Smooth muscle cell (in vitro differentiated cells): Measurements from ENCODE around the gene HIRIP3. TPM values are rescaled to one million over a fixed set of nuclear protein-coding genes. Genes with fewer than 3 reads are reported as not detected.
A peak's percentile ranks its signal among the peaks of the same experiment; 100 is the strongest.

Experiments used
- DNase-seq: peaks from one replicate; lab custom pipeline; 2025; ENCODE audit not compliant: unreplicated experiment; lab: John Stamatoyannopoulos, UW
- H2AFZ ChIP-seq: fragments of 200-600 bp; sonication (generic); 2 replicates; pipeline ENCODE4 v1.6.0; 2016; ENCODE audit warnings: antibody characterized with exemption, low read depth, mild to moderate bottlenecking
- H3F3A ChIP-seq: fragments of 200-600 bp; sonication (generic); 2 replicates; pipeline ENCODE4 v1.6.0; 2017; ENCODE audit warnings: antibody characterized with exemption, low read depth
- H3K27ac ChIP-seq: fragments of 200-600 bp; sonication (generic); 2 replicates; pipeline ENCODE4 v1.5.1; 2016; ENCODE audit warnings: low read depth, mild to moderate bottlenecking
- H3K27me3 ChIP-seq: fragments of 200-600 bp; sonication (generic); 2 replicates; pipeline ENCODE4 v1.6.1; 2016; ENCODE audit warnings: low read depth, mild to moderate bottlenecking
- H3K36me3 ChIP-seq: fragments of 200-600 bp; sonication (generic); 2 replicates; pipeline ENCODE4 v1.5.1; 2016; ENCODE audit warnings: low read depth
- H3K4me1 ChIP-seq: fragments of 200-600 bp; sonication (generic); 2 replicates; pipeline ENCODE4 v1.5.1; 2016; ENCODE audit warnings: low read depth
- H3K4me2 ChIP-seq: fragments of 200-600 bp; sonication (generic); 2 replicates; pipeline ENCODE4 v1.6.0; 2016; ENCODE audit warnings: mild to moderate bottlenecking
- H3K4me3 ChIP-seq: fragments of 200-600 bp; sonication (generic); 2 replicates; pipeline ENCODE4 v1.5.1; 2016; ENCODE audit warnings: mild to moderate bottlenecking
- H3K79me2 ChIP-seq: fragments of 200-600 bp; sonication (generic); 2 replicates; pipeline ENCODE4 v1.6.0; 2016; ENCODE audit warnings: low read depth, mild to moderate bottlenecking
- H3K9ac ChIP-seq: fragments of 200-600 bp; sonication (generic); 2 replicates; pipeline ENCODE4 v1.6.0; 2016; ENCODE audit warnings: low read depth
- H3K9me3 ChIP-seq: fragments of 200-600 bp; sonication (generic); replicated peaks from 2 replicates; pipeline ENCODE4 v1.5.1; 2016; ENCODE audit warnings: low read depth
- H4K20me1 ChIP-seq: fragments of 200-600 bp; sonication (generic); 2 replicates; pipeline ENCODE4 v1.6.0; 2016; ENCODE audit warnings: low read depth
- WGBS: methylation state at CpG from one replicate; pipeline ENCODE4 v1.1.7; 2016; ENCODE audit warnings: low lambda C conversion rate; 5-methylcytosine and 5-hydroxymethylcytosine counted together
- polyA plus RNA-seq: library from polyadenylated mRNA; unstranded; fragments of >200 nt; fragmentation: Nextera tagmentation; extraction: Ambion mirVana; gene quantifications from 2 replicates; pipeline ENCODE4 v1.2.1, GENCODE V29; 2016
- total RNA-seq: library from RNA; depleted of rRNA; stranded (reverse); fragments of >200 nt; gene quantifications from 2 replicates; pipeline ENCODE4 v1.2.3, GENCODE V29; 2014
- TF ChIP-seq, protein P1 (sequence below): fragments of 200-600 bp; sonication (generic); IDR thresholded peaks from 2 replicates; pipeline ENCODE4 v1.5.1; 2017; ENCODE audit warnings: borderline replicate concordance, mild to moderate bottlenecking, antibody characterized with exemption; ENCODE audit not compliant: insufficient read depth, poor library complexity, severe bottlenecking

HIRIP3 gene
- total and polyA plus RNA-seq, 2 experiments from 2014 or later = 11.3 to 13.9 TPM

DNA sequence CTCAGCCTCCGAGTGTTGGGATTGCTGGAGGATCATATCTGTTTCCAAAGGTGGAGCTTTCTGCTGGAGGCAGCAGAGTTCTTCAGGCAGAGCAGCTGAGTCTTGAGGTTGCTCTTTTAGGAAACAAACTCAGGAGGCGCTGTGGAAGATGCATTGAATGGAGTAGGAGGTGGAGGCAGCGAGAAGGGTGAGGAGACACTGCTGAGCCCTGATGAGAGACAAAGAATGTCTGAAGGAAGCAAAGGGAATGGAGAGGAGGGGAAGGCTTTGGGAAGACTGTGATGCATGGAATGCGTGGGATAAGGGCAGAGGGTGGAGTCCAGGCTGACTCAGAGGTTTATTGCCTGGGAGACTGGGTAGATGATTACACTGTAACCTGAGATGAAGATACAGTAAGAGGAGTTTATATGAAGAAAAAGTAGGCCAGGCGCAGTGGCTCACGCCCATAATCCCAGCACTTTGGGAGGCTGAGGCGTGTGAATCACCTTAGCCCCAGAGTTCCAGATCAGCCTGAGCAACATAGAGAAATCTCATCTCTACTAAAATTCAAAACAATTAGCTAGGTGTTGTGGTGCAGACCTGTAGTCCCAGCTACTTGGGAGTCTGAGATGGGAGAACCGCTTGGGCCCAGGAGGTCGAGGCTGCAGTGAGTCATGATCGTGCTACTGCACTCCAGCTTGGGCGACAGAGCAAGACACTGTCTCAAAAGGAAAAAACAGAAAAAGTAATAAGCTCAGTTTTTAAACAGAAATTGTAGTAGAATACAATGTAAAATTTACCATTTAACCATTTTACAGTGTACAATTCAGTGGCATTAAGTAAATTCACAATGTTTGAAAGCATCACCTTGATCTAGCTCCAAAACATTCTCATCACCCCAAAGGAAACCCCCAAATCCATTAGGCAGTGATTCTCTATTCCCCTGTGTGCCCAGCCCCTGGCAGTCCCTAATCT is 51.3 kb downstream of the HIRIP3 start:
- Histone ChIP-seq H3K36me3 (no peaks in the 10 kb centered on the region), H3K27ac (peak overlapping the region; percentile 95), H2AFZ (peak overlapping the region; percentile 28), H3K4me1 (peaks cover 10% of the 10 kb centered on the region), H3K79me2 (no peaks in the 10 kb centered on the region), H3K27me3 (no peaks in the 10 kb centered on the region), H3K4me2 (peak overlapping the region; percentile 77), H3K4me3 (no peak overlapping the region), H4K20me1 (no peaks in the 10 kb centered on the region), H3K9ac (peak overlapping the region; percentile 71), H3K9me3 (no peaks in the 10 kb centered on the region), H3F3A (peaks cover 17% of the 10 kb centered on the region)
- peak; percentile 20 for DNase-seq
- WGBS = 4% methylated on average over 11 of the region's 11 CpGs
- TF ChIP-seq, protein P1, sequence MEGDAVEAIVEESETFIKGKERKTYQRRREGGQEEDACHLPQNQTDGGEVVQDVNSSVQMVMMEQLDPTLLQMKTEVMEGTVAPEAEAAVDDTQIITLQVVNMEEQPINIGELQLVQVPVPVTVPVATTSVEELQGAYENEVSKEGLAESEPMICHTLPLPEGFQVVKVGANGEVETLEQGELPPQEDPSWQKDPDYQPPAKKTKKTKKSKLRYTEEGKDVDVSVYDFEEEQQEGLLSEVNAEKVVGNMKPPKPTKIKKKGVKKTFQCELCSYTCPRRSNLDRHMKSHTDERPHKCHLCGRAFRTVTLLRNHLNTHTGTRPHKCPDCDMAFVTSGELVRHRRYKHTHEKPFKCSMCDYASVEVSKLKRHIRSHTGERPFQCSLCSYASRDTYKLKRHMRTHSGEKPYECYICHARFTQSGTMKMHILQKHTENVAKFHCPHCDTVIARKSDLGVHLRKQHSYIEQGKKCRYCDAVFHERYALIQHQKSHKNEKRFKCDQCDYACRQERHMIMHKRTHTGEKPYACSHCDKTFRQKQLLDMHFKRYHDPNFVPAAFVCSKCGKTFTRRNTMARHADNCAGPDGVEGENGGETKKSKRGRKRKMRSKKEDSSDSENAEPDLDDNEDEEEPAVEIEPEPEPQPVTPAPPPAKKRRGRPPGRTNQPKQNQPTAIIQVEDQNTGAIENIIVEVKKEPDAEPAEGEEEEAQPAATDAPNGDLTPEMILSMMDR = peak; percentile 40

Other genes starting within 250 kb of the HIRIP3 start
- not detected in 2 replicates for gene C16orf54, start 249.6 kb downstream of the HIRIP3 start, total RNA-seq
- not detected in 2 replicates for gene C16orf54, start 249.6 kb downstream of the HIRIP3 start, polyA plus RNA-seq
- not detected in 2 replicates for gene ZG16, start 217.4 kb downstream of the HIRIP3 start, total RNA-seq
- gene ZG16, start 217.4 kb downstream of the HIRIP3 start, polyA plus RNA-seq = not detected in 2 replicates
- gene KIF22, start 204.9 kb downstream of the HIRIP3 start, total RNA-seq = 16.0 and 19.8 TPM in 2 replicates
- 33.5 and 35.7 TPM in 2 replicates for gene KIF22, start 204.9 kb downstream of the HIRIP3 start, polyA plus RNA-seq
- 77.2 and 104 TPM in 2 replicates for gene MAZ, start 189.1 kb downstream of the HIRIP3 start, total RNA-seq
- 215 and 229 TPM in 2 replicates for gene MAZ, start 189.1 kb downstream of the HIRIP3 start, polyA plus RNA-seq
- gene PRRT2, start 183.4 kb downstream of the HIRIP3 start, total RNA-seq = 12.2 and 25.9 TPM in 2 replicates
- gene PRRT2, start 183.4 kb downstream of the HIRIP3 start, polyA plus RNA-seq = 12.2 and 20.1 TPM in 2 replicates
- gene PAGR1, start 179.5 kb downstream of the HIRIP3 start, total RNA-seq = 15.6 and 21.1 TPM in 2 replicates
- 34.5 and 44.8 TPM in 2 replicates for gene PAGR1, start 179.5 kb downstream of the HIRIP3 start, polyA plus RNA-seq
- gene MVP, start 175.2 kb downstream of the HIRIP3 start, total RNA-seq = 47.5 and 57.4 TPM in 2 replicates
- 110 and 123 TPM in 2 replicates for gene MVP, start 175.2 kb downstream of the HIRIP3 start, polyA plus RNA-seq
- 61.4 and 63.2 TPM in 2 replicates for gene CDIPT, start 132.4 kb downstream of the HIRIP3 start, total RNA-seq
- gene CDIPT, start 132.4 kb downstream of the HIRIP3 start, polyA plus RNA-seq = 90.7 and 118 TPM in 2 replicates
- 23.8 and 178 TPM in 2 replicates for gene SEZ6L2, start 96.1 kb downstream of the HIRIP3 start, total RNA-seq
- 37.5 and 46.1 TPM in 2 replicates for gene SEZ6L2, start 96.1 kb downstream of the HIRIP3 start, polyA plus RNA-seq
- gene ASPHD1, start 95.1 kb downstream of the HIRIP3 start, total RNA-seq = 4.1 and 7.1 TPM in 2 replicates
- gene ASPHD1, start 95.1 kb downstream of the HIRIP3 start, polyA plus RNA-seq = 26.1 and 28.8 TPM in 2 replicates
- 8.0 and 16.3 TPM in 2 replicates for gene KCTD13, start 69.4 kb downstream of the HIRIP3 start, total RNA-seq
- 23.6 and 30.5 TPM in 2 replicates for gene KCTD13, start 69.4 kb downstream of the HIRIP3 start, polyA plus RNA-seq
- gene TMEM219, start 33.5 kb downstream of the HIRIP3 start, total RNA-seq = 99.2 and 107 TPM in 2 replicates
- 176 and 186 TPM in 2 replicates for gene TMEM219, start 33.5 kb downstream of the HIRIP3 start, polyA plus RNA-seq
- gene TAOK2, start 21.7 kb downstream of the HIRIP3 start, total RNA-seq = 26.2 and 26.8 TPM in 2 replicates
- gene TAOK2, start 21.7 kb downstream of the HIRIP3 start, polyA plus RNA-seq = 26.0 TPM in 2 replicates
- gene INO80E, start 624 bp upstream of the HIRIP3 start, total RNA-seq = 92.2 and 181 TPM in 2 replicates
- gene INO80E, start 624 bp upstream of the HIRIP3 start, polyA plus RNA-seq = 17.7 and 19.3 TPM in 2 replicates
- gene DOC2A, start 15.4 kb upstream of the HIRIP3 start, total RNA-seq = 0.09 TPM in 1 of 2 replicates, not detected in the other
- not detected in 2 replicates for gene DOC2A, start 15.4 kb upstream of the HIRIP3 start, polyA plus RNA-seq
- not detected in 2 replicates for gene C16orf92, start 27.6 kb upstream of the HIRIP3 start, total RNA-seq
- not detected in 2 replicates for gene C16orf92, start 27.6 kb upstream of the HIRIP3 start, polyA plus RNA-seq
- 0.45 TPM in 1 of 2 replicates, not detected in the other for gene TLCD3B, start 35.7 kb upstream of the HIRIP3 start, total RNA-seq
- 0.48 and 1.3 TPM in 2 replicates for gene TLCD3B, start 35.7 kb upstream of the HIRIP3 start, polyA plus RNA-seq
- 1,112 and 1,146 TPM in 2 replicates for gene ALDOA, start 70.1 kb upstream of the HIRIP3 start, total RNA-seq
- 2,844 and 2,856 TPM in 2 replicates for gene ALDOA, start 70.1 kb upstream of the HIRIP3 start, polyA plus RNA-seq
- 90.2 and 111 TPM in 2 replicates for gene PPP4C, start 80.4 kb upstream of the HIRIP3 start, total RNA-seq
- 208 and 224 TPM in 2 replicates for gene PPP4C, start 80.4 kb upstream of the HIRIP3 start, polyA plus RNA-seq
- 0.13 and 2.0 TPM in 2 replicates for gene TBX6, start 96.3 kb upstream of the HIRIP3 start, total RNA-seq
- gene TBX6, start 96.3 kb upstream of the HIRIP3 start, polyA plus RNA-seq = 0.50 and 1.6 TPM in 2 replicates
- 32.3 and 37.5 TPM in 2 replicates for gene YPEL3, start 100.6 kb upstream of the HIRIP3 start, total RNA-seq
- gene YPEL3, start 100.6 kb upstream of the HIRIP3 start, polyA plus RNA-seq = 65.9 and 81.1 TPM in 2 replicates
- gene GDPD3, start 117.9 kb upstream of the HIRIP3 start, total RNA-seq = 0.85 TPM in 1 of 2 replicates, not detected in the other
- 13.4 and 17.1 TPM in 2 replicates for gene GDPD3, start 117.9 kb upstream of the HIRIP3 start, polyA plus RNA-seq
- gene MAPK3, start 127.6 kb upstream of the HIRIP3 start, total RNA-seq = 34.4 and 60.3 TPM in 2 replicates
- 20.3 and 22.3 TPM in 2 replicates for gene MAPK3, start 127.6 kb upstream of the HIRIP3 start, polyA plus RNA-seq
- 4.3 and 5.1 TPM in 2 replicates for gene CORO1A, start 188.0 kb upstream of the HIRIP3 start, total RNA-seq
- 5.6 and 6.3 TPM in 2 replicates for gene CORO1A, start 188.0 kb upstream of the HIRIP3 start, polyA plus RNA-seq
- gene BOLA2B, start 198.0 kb upstream of the HIRIP3 start, total RNA-seq = 229 and 338 TPM in 2 replicates
- 148 and 163 TPM in 2 replicates for gene BOLA2B, start 198.0 kb upstream of the HIRIP3 start, polyA plus RNA-seq
- 3.7 and 55.1 TPM in 2 replicates for gene SLX1A, start 198.3 kb upstream of the HIRIP3 start, total RNA-seq
- gene SLX1A, start 198.3 kb upstream of the HIRIP3 start, polyA plus RNA-seq = 90.0 and 95.5 TPM in 2 replicates
- 3.7 and 5.8 TPM in 2 replicates for gene SULT1A3, start 203.6 kb upstream of the HIRIP3 start, total RNA-seq
- 8.2 and 16.3 TPM in 2 replicates for gene SULT1A3, start 203.6 kb upstream of the HIRIP3 start, polyA plus RNA-seq